SIG-M5 treated with dmso at 0.1 percent for 504 hours (cell line): Measurements from ENCODE around the gene PACC1.
"Not testable (repeated sequence)": the region's sequence is repeated elsewhere in the genome, so short reads cannot be mapped to it uniquely, and the experiment has no call there.

ENCODE experiments used
- DNase-seq: peaks from one replicate; lab custom pipeline; 2025; ENCODE audit not compliant: unreplicated experiment; lab: John Stamatoyannopoulos, UW

The PACC1 gene

DNA sequence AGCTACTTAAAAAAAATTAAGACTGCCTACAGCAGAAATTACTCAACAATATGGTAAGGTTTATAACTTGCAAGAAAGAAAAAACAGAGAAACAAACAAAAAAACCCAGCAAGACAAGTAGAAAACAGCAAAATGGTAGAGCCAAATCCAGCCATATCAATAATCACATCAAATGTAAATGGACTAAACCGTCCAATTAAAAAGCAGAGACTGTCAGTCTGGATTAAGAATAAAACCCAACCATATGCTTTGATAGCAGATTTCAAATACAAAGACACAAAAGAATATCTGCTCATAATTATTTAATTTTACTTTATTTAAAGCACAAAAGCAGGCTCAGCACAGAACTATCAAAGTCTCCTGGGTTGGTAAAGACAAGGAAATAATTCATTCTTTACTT is 17.5 kb downstream of the PACC1 start:
- DNase-seq, result no peak

DNA sequence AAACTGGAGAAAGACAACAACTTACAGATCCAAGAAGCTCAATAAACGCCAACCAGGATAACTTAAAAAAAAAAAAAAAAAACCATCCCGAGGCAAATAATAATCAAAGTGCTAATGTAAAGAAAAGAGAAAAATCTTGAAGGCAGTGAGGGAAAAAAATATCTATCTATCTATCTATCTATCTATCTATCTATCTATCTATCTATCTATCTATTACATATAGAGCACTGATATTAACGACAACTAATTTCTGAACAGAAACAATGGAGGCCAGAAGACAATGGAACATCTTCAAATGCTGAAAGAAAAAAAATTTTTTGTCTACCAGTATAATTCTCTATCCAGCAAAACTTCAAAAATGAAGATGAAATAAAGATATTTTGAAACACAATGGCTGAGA is 18.0 kb downstream of the PACC1 start:
- no peak for DNase-seq

DNA sequence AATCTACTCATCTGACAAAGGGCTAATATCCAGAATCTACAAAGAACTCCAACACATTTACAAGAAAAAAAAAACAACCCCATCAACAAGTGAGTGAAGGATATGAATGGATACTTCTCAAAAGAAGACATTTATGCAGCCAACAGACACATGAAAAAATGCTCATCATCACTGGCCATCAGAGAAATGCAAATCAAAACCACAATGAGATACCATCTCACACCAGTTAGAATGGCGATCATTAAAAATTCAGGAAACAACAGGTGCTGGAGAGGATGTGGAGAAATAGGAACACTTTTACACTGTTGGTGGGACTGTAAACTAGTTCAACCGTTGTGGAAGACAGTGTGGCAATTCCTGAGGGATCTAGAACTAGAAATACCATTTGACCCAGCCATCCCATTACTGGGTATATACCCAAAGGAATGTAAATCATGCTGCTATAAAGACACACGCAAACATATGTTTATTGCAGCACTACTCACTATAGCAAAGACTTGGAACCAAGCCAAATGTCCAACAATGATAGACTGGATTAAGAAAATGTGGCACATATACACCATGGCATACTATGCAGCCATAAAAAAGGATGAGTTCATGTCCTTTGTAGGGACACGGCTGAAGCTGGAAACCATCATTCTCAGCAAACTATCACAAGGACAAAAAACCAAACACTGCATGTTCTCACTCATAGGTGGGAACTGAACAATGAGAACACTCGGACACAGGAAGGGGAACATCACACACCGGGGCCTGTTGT is 18.8 kb downstream of the PACC1 start:
- not testable (repeated sequence) for DNase-seq

DNA sequence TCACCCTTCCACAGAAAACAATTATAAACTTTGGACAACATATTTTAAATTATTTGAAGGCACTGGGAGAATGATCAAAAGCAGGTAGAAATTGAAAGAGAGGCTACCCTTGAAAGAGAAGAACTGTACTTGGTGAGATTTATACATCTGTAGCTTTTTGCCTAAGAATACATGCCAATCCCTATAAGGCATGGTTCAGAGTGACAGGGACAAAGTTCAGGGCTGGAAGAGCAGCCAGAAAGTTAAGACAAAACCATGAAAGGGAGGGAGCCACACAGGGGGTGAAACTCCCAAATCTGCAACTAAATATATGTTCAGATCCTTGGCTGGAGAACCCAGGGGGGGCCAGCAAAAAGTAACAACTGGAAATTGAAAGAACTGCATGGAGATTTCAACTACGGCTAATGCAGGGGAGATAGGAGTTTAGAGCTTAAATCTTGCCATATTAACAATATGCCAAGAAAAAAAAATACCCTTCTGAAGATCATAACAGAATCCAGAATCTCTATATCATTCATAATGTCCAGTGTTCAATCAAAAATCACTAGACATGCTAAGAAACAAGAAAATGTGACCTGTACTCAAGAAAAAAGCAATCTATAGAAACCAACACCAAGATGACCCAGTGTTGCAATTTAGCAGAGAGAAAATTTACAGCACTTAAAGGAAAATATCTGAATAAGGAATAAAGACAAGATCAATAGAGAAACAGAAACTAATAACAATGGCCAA is 25.5 kb downstream of the PACC1 start:
- no peak for DNase-seq

DNA sequence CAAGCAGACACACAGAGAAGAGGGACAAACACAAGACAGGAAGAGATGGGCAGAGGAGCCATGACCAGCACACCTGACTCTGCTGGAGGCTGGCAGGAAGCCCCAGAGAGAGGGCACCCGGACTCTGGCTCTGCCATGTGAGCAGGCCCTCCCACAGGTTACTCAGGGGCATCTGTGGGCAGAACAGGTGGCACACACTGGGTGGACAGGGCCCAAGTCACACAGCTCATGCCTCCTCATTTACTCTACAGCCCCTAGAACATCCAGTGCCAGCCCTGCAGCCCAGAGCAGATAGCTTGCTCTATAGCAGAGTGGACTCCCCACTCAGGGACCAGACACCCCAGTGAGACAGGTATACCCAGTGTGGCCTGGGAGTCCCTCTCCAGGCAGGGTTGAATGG is 28.7 kb downstream of the PACC1 start:
- DNase-seq, result no peak

- no peak for DNase-seq
Observed at GRCh38 chr1:212381397-212382035, 33.2 kb downstream of the PACC1 start.

DNA sequence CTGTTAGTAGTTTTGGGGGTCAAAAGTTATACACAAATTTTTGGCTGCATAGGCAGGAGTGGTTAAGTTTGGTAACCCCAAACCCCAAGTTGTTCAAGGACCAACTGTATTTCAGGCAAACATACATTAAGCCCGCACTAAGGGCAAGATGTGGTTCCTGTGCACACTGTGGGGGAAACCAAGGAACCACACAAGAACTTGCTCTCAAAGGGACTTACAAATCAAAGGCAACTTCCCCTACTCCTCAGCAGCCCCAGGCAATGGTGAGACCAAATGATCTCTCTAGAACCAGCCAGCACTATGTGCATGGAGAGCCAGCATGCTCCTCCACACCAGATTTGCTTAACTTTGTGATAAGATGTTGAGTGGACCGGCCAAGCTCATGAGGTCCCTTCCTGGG is 35.3 kb downstream of the PACC1 start:
- no peak for DNase-seq

GRCh38 chr1:212377644-212378043 is 37.0 kb downstream of the PACC1 start:
- DNase-seq, result no peak

DNA sequence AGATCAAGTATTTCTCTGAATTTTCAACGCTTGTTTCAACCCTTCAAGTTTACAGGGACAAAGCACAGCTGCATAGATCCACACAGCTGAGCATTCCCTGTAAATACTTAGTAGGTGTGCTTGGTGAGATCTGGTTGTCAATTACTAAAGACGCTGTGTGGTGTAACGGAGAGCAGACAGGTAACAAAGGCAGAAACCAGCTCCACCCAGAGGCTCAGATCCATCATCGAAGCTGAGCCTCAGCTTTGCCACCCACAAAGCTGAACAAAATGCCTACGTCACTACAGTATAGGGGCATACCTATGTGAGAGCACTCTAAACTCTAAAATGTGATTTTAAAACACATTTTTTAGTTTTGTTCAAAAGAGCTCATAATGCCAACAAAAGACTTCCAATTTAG is 38.7 kb downstream of the PACC1 start:
- no peak for DNase-seq

- peak; percentile 86 for DNase-seq
Observed at GRCh38 chr1:212368073-212368484, 46.6 kb downstream of the PACC1 start.

GRCh38 chr1:212367474-212368072 is 47.1 kb downstream of the PACC1 start:
- DNase-seq, result no peak

- no peak for DNase-seq
Observed at GRCh38 chr1:212366901-212367300, 47.8 kb downstream of the PACC1 start.

GRCh38 chr1:212364985-212365384 is 49.7 kb downstream of the PACC1 start:
- no peak for DNase-seq

- DNase-seq, result no peak
Observed at GRCh38 chr1:212359794-212360479, 54.7 kb downstream of the PACC1 start.

- no peak for DNase-seq
Observed at GRCh38 chr1:212355230-212355969, 59.3 kb downstream of the PACC1 start.

DNA sequence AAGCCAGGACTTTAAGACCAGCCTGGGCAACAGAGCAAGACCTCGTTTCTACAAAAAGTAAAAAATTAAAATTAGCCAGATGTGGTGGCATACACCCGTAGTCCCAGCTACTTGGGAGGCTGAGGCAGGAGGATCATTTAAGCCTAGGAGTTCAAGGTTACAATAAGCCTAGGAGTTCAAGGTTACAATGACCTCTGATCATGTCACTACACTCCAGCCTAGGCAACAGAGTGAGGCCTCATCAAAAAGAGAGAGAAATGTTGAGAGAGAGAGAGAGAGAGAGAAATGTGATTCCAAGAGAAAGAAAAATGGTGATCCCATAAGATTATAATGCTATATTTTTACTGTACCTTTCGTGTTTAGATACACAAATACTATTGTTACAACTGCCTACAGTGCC is 60.2 kb downstream of the PACC1 start:
- no peak for DNase-seq

DNA sequence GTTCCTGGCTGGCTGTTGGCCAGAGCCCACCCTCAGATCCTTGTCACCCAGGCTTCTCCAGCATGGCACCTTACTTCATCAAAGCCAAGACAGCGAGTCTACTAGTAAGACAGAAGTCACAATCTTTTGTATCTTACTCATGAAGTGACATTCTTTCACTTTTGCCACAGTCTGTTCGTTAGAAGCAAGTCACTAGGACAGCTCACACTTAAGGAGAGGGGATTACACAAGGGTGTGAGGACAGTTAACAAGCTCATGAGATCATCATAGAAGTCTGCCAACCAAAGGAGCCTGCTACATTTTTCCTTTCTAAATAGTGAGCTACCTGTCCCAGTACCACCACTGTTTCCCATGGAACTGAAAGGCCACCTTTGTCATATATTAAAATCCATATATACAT is 61.5 kb downstream of the PACC1 start:
- no peak for DNase-seq

- no peak for DNase-seq
Observed at GRCh38 chr1:212351588-212352362, 62.9 kb downstream of the PACC1 start.

GRCh38 chr1:212346601-212347000 is 68.1 kb downstream of the PACC1 start:
- no peak for DNase-seq

- DNase-seq, result no peak
Observed at GRCh38 chr1:212344905-212345304, 69.8 kb downstream of the PACC1 start.
